B cell (primary cell): ENCODE results near the gene GPR137B. TPM values are rescaled to one million over a fixed set of nuclear protein-coding genes. Genes with fewer than 3 reads are reported as not detected.

Experiments
- ATAC-seq: fragments of 200-7000 bp; cut with Tn5 transposase; one replicate; pipeline ENCODE4 v1.10.0; 2021; ENCODE audit warnings: low read depth, mild to moderate bottlenecking, moderate number of reproducible peaks, moderate library complexity
- CTCF ChIA-PET: fragments of 350-600 bp; sonication (Branson Sonifier 250); formaldehyde crosslinking; loops from one replicate; lab custom pipeline; 2021; ENCODE audit warnings: antibody characterized with exemption, inconsistent platforms; lab: Charles Lee
- POLR2A ChIA-PET: fragments of 350-600 bp; sonication (Branson Sonifier 250); formaldehyde crosslinking; loops from one replicate; lab custom pipeline; 2021; ENCODE audit warnings: antibody characterized with exemption; lab: Charles Lee
- DNase-seq: peaks from one replicate; pipeline ENCODE4 v3.0.0; 2013
- H2AFZ ChIP-seq: 2 replicates; pipeline ENCODE4 v1.6.1; 2012; ENCODE audit warnings: mild to moderate bottlenecking, low read depth, low read length; ENCODE audit not compliant: insufficient read depth, poor library complexity, severe bottlenecking
- H3K27ac ChIP-seq, 2 donors: 1 replicate in 1 of 2; 2 replicates in 1 of 2; pipeline ENCODE4 v1.5.1; 2012 to 2013; ENCODE audit warnings: low read length in 2 of 2, mild to moderate bottlenecking in 2 of 2, moderate library complexity in 1 of 2
- H3K27me3 ChIP-seq, 4 experiments: fragments of 200-600 bp in 1 of 4; sonication (generic) in 1 of 4; replicated peaks in 1 of 4; 1 replicate in 2 of 4; 2 replicates in 2 of 4; pipeline versions ENCODE4 v1.6.1 to v1.7.0; 2013 to 2016; ENCODE audit warnings: low read length in 3 of 4, mild to moderate bottlenecking in 2 of 4, mixed read lengths in 1 of 4, moderate library complexity in 1 of 4; ENCODE audit not compliant: insufficient read depth in 4 of 4, control insufficient read depth in 3 of 4; ENCODE audit errors: control extremely low read depth in 1 of 4
- H3K36me3 ChIP-seq, 2 experiments: replicated peaks in 1 of 2; 1 replicate in 1 of 2; 2 replicates in 1 of 2; pipeline versions ENCODE4 v1.6.1 to v1.7.1; 2013; ENCODE audit warnings: low read length in 1 of 2; ENCODE audit not compliant: insufficient read depth in 2 of 2, control insufficient read depth in 1 of 2; ENCODE audit errors: control extremely low read depth in 1 of 2, extremely low read depth in 1 of 2
- H3K4me1 ChIP-seq, 2 donors: fragments of 200-600 bp in 1 of 2; sonication (generic) in 1 of 2; 1 replicate in 1 of 2; 2 replicates in 1 of 2; pipeline versions ENCODE4 v1.5.1 to v1.6.1; 2013 to 2017; ENCODE audit warnings: low read length in 2 of 2; ENCODE audit not compliant: control insufficient read depth in 2 of 2, insufficient read depth in 2 of 2
- H3K4me2 ChIP-seq: replicated peaks from 2 replicates; pipeline ENCODE3; 2012; ENCODE audit warnings: mild to moderate bottlenecking, low read depth, low read length; ENCODE audit not compliant: poor library complexity, severe bottlenecking
- H3K4me3 ChIP-seq, 5 experiments: fragments of 200-600 bp in 1 of 5; sonication (generic) in 1 of 5; 1 replicate in 3 of 5; 2 replicates in 2 of 5; pipeline versions ENCODE4 v1.5.1 to v1.7.0; 2011 to 2016; ENCODE audit warnings: low read length in 4 of 5, mild to moderate bottlenecking in 4 of 5, low read depth in 2 of 5, control low read depth in 1 of 5, moderate library complexity in 1 of 5; ENCODE audit not compliant: insufficient read depth in 1 of 5; ENCODE audit errors: control extremely low read depth in 1 of 5, extremely low read depth in 1 of 5
- H3K79me2 ChIP-seq: fragments of 200-600 bp; sonication (generic); one replicate; pipeline ENCODE4 v1.6.0; 2016; ENCODE audit warnings: low read length; ENCODE audit not compliant: control insufficient read depth, insufficient read depth
- H3K9ac ChIP-seq: fragments of 200-600 bp; sonication (generic); 2 replicates; pipeline ENCODE4 v1.6.1; 2017; ENCODE audit warnings: mild to moderate bottlenecking, low read length, moderate library complexity
- H3K9me3 ChIP-seq, 3 donors: one replicate each; pipeline versions ENCODE4 v1.6.1 to v1.7.1; 2013; ENCODE audit warnings: low read length in 2 of 3; ENCODE audit not compliant: control insufficient read depth in 2 of 3, insufficient read depth in 1 of 3; ENCODE audit errors: control extremely low read depth in 1 of 3
- H4K20me1 ChIP-seq: 2 replicates; pipeline ENCODE4 v1.6.0; 2012; ENCODE audit warnings: mild to moderate bottlenecking, low read length; ENCODE audit not compliant: insufficient read depth, control insufficient read depth, poor library complexity, severe bottlenecking
- H3K27ac Mint-ChIP-seq: one replicate; pipeline ENCODE4 v1.8.0; 2021; ENCODE audit warnings: mixed read lengths
- H3K27me3 Mint-ChIP-seq: one replicate; pipeline ENCODE4 v1.8.0; 2021; ENCODE audit warnings: mixed read lengths
- H3K4me1 Mint-ChIP-seq: one replicate; pipeline ENCODE4 v1.8.0; 2021; ENCODE audit warnings: mixed read lengths
- H3K4me3 Mint-ChIP-seq: one replicate; pipeline ENCODE4 v1.8.0; 2021; ENCODE audit warnings: mixed read lengths
- H3K9me3 Mint-ChIP-seq: one replicate; pipeline ENCODE4 v1.8.0; 2022; ENCODE audit warnings: mixed read lengths; ENCODE audit not compliant: insufficient read depth
- CTCF ChIP-seq: fragments of 200-600 bp; IDR thresholded peaks from one replicate; pipeline ENCODE4 v1.8.0; 2022; ENCODE audit warnings: antibody characterized with exemption, mild to moderate bottlenecking
- EZH2 ChIP-seq: IDR thresholded peaks from 2 replicates; pipeline ENCODE4 v1.6.1; 2012; ENCODE audit warnings: borderline replicate concordance, low read depth, mild to moderate bottlenecking, moderate library complexity, low read length; ENCODE audit not compliant: insufficient read depth, poor library complexity, severe bottlenecking
- WGBS: methylation state at CpG from one replicate; pipeline ENCODE4 v1.1.5; 2013; ENCODE audit warnings: missing lambda C conversion rate; ENCODE audit not compliant: insufficient coverage; 5-methylcytosine and 5-hydroxymethylcytosine counted together
- intact Hi-C: fragments of 100-400 bp; cut with micrococcal nuclease; formaldehyde crosslinking; loops from one replicate; pipeline ENCODE4 v1.10.0; 2022
- polyA plus RNA-seq: library from polyadenylated mRNA; depleted of rRNA; stranded (reverse); fragments of >200 nt; gene quantifications from 2 replicates; pipeline ENCODE4 v1.2.3, GENCODE V29; 2012
- total RNA-seq, 2 donors: library from RNA; stranded (reverse); fragments of 120-200 nt in 1 of 2; gene quantifications; 1 replicate in 1 of 2; 2 replicates in 1 of 2; pipeline versions ENCODE4 v1.2.3 to v1.2.4, GENCODE V29; 2013 to 2022

The GPR137B gene
- total and polyA plus RNA-seq, 2 donors (not counting 1 experiment from before 2014, with no cell fraction given), result 1.5 to 11.8 TPM

DNA sequence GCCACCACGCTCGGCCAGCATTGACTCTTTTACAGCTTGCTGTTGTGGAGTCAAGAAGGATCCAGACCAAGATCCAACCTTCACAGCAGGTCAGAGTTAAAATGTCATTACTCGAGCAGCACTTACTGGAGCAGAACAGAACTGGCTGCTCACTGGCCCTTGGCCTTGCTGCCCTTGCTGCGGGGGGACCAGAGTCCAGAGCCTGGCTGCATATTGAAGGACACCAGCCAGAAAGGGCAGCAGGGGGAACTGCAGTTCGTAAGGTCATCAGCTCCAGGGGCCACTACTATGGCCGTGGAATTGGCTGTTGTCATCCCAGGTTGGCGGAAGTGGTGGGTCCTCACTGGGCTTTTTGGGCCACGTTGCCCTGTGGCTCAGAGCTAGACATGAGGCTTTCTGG lies 15.3 kb upstream of the GPR137B start:
- no peak for ATAC-seq
- no peak overlapping the region for H3K27ac ChIP-seq
- no peak overlapping the region for H3K9ac ChIP-seq
- H3K4me3 ChIP-seq, result no peak overlapping the region
- intact Hi-C loops, result no loop called here
- no peaks in the 10 kb centered on the region for H4K20me1 ChIP-seq
- H3K27me3 ChIP-seq, result peaks cover 0 to 3% (median 0%) of the 10 kb centered on the region in 4 experiments
- H3K79me2 ChIP-seq, result no peaks in the 10 kb centered on the region
- Mint-ChIP-seq H3K4me3 (no peak overlapping the region), H3K9me3 (no peaks in the 10 kb centered on the region), H3K27ac (no peak overlapping the region), H3K27me3 (peaks cover 37% of the 10 kb centered on the region), H3K4me1 (peaks cover 7% of the 10 kb centered on the region)
- ChIA-PET POLR2A (interaction anchor here (0.7 kb wide), 1 partner anchor 1816 kb away, joined by 3 read pairs; no protein-coding TSS in a partner anchor), CTCF (interaction anchor here (1.9 kb wide), 1 partner anchor 10 kb away, joined by 4 read pairs; no protein-coding TSS in a partner anchor)
- no peak for DNase-seq
- H3K36me3 ChIP-seq, result no peaks in the 10 kb centered on the region
- no peak for TF ChIP-seq CTCF
- no peak for TF ChIP-seq EZH2
- 98% methylated on average over 7 of the region's 8 CpGs for WGBS
- no peaks in the 10 kb centered on the region for H3K9me3 ChIP-seq
- no peak overlapping the region for H2AFZ ChIP-seq
- H3K4me1 ChIP-seq, result peaks cover 0 to 4% of the 10 kb centered on the region in 2 donors
- H3K4me2 ChIP-seq, result no peak overlapping the region

DNA sequence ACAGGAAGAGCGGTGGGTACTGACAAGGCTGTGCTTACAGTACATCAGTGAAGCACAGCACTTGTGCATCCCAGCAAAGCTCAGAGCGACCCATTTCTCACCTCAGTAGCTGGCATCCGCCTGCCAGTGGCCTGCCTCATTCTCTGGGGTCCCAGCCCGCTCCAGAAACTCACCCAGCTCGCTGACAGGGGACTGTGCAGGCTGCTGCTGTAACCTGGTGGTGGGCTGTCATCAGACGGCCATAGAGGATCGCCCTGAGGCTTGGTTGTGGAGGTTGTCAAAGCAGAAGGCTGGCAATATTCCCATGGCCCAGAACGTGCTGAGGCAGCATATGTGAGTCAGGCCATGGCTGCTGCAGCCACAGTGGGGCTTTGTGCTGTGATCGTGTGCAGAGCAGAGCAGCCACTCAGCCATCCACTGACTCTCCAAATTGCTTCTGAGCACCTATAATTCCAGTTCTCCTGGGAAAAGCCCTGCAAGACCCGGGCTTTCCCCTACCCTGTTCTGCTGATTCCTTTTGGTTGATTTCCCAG lies 13.6 kb upstream of the GPR137B start:
- H3K9me3 ChIP-seq, result no peaks in the 10 kb centered on the region
- H3K4me3 Mint-ChIP-seq, result no peak overlapping the region
- H3K9ac ChIP-seq, result no peak overlapping the region
- no peaks in the 10 kb centered on the region for H3K9me3 Mint-ChIP-seq
- ATAC-seq, result no peak
- no peak overlapping the region for H2AFZ ChIP-seq
- no peaks in the 10 kb centered on the region for H4K20me1 ChIP-seq
- no peaks in the 10 kb centered on the region for H3K36me3 ChIP-seq
- TF ChIP-seq EZH2 (no peak), CTCF (no peak)
- H3K4me1 Mint-ChIP-seq, result peaks cover 4% of the 10 kb centered on the region
- H3K27me3 ChIP-seq, result peaks cover 0 to 2% (median under 1%) of the 10 kb centered on the region in 4 experiments
- POLR2A ChIA-PET, result no interaction called here
- peaks cover 0 to 4% of the 10 kb centered on the region in 2 donors for H3K4me1 ChIP-seq
- WGBS, result 94% methylated on average over 10 of the region's 10 CpGs
- H3K79me2 ChIP-seq, result no peaks in the 10 kb centered on the region
- no peak overlapping the region for H3K4me2 ChIP-seq
- peaks cover 33% of the 10 kb centered on the region for H3K27me3 Mint-ChIP-seq
- DNase-seq, result no peak
- CTCF ChIA-PET, result no interaction called here
- H3K4me3 ChIP-seq, result no peak overlapping the region
- no peak overlapping the region for H3K27ac Mint-ChIP-seq
- no peak overlapping the region for H3K27ac ChIP-seq
- intact Hi-C loops, result no loop called here
